WTC11 (cell line): ENCODE results near the gene AUP1. TPM values are rescaled to one million over a fixed set of nuclear protein-coding genes. Genes with fewer than 3 reads are reported as not detected.
A peak's percentile ranks its signal among the peaks of the same experiment; 100 is the strongest.
"Not testable (repeated sequence)": the region's sequence is repeated elsewhere in the genome, so short reads cannot be mapped to it uniquely, and the experiment has no call there.

ENCODE experiments used
- ATAC-seq: fragments of 200-7000 bp; cut with Tn5 transposase; 2 replicates; pipeline ENCODE4 v1.10.0; 2021; ENCODE audit warnings: mild to moderate bottlenecking, moderate library complexity
- CTCF ChIA-PET: fragments of 300-600 bp; sonication (Branson Sonifier 250); formaldehyde crosslinking; loops from one replicate; lab custom pipeline; 2021; ENCODE audit warnings: antibody characterized with exemption; lab: Charles Lee
- POLR2A ChIA-PET: fragments of 350-600 bp; sonication (Branson Sonifier 250); formaldehyde crosslinking; loops from one replicate; lab custom pipeline; 2021; ENCODE audit warnings: antibody characterized with exemption; lab: Charles Lee
- DNase-seq: peaks from one replicate; pipeline ENCODE4 v3.0.0; 2021; ENCODE audit warnings: low spot score
- H3K27ac Mint-ChIP-seq: 2 replicates; pipeline ENCODE4 v1.8.0; 2021; ENCODE audit warnings: mixed read lengths
- H3K27me3 Mint-ChIP-seq: 2 replicates; pipeline ENCODE4 v1.8.0; 2021; ENCODE audit warnings: low read depth, mild to moderate bottlenecking, moderate library complexity, mixed read lengths
- H3K36me3 Mint-ChIP-seq: 2 replicates; pipeline ENCODE4 v1.8.0; 2021; ENCODE audit warnings: mixed read lengths
- H3K4me1 Mint-ChIP-seq: 2 replicates; pipeline ENCODE4 v1.8.0; 2022; ENCODE audit warnings: mixed read lengths
- H3K4me3 Mint-ChIP-seq: 2 replicates; pipeline ENCODE4 v1.8.0; 2021; ENCODE audit warnings: mild to moderate bottlenecking, moderate library complexity, mixed read lengths
- H3K9me3 Mint-ChIP-seq: 2 replicates; pipeline ENCODE4 v1.8.0; 2021; ENCODE audit warnings: mixed read lengths
- ARID4B ChIP-seq: sonication (generic); formaldehyde crosslinking; IDR thresholded peaks from 2 replicates; pipeline ENCODE4 v1.8.0; 2023; ENCODE audit warnings: missing genetic modification reagents, mild to moderate bottlenecking, borderline replicate concordance
- CREM ChIP-seq: sonication (generic); formaldehyde crosslinking; IDR thresholded peaks from 2 replicates; pipeline ENCODE4 v1.8.1; 2022; ENCODE audit warnings: mild to moderate bottlenecking, missing genetic modification reagents, moderate library complexity
- FOXJ3 ChIP-seq: sonication (generic); formaldehyde crosslinking; IDR thresholded peaks from 2 replicates; pipeline ENCODE4 v1.9.0; 2021; ENCODE audit warnings: missing genetic modification reagents, mild to moderate bottlenecking, borderline replicate concordance
- FOXK1 ChIP-seq: sonication (generic); formaldehyde crosslinking; IDR thresholded peaks from 2 replicates; pipeline ENCODE4 v1.8.0; 2022; ENCODE audit warnings: mild to moderate bottlenecking, moderate library complexity, missing genetic modification reagents
- FOXP1 ChIP-seq: sonication (generic); formaldehyde crosslinking; IDR thresholded peaks from 2 replicates; pipeline ENCODE4 v1.8.0; 2022; ENCODE audit warnings: missing genetic modification reagents, mild to moderate bottlenecking, moderate library complexity, borderline replicate concordance
- GABPB1 ChIP-seq: sonication (generic); formaldehyde crosslinking; IDR thresholded peaks from 2 replicates; pipeline ENCODE4 v1.8.1; 2023; ENCODE audit warnings: mild to moderate bottlenecking, missing genetic modification reagents
- GRHL2 ChIP-seq: fragments of 250-450 bp; sonication (Bioruptor Pico); IDR thresholded peaks from 2 replicates; pipeline ENCODE4 v1.8.0; 2022; ENCODE audit warnings: mild to moderate bottlenecking, moderate library complexity; ENCODE audit not compliant: insufficient replicate concordance, severe bottlenecking
- GTF2I ChIP-seq: fragments of 250-450 bp; sonication (Bioruptor Pico); conservative IDR thresholded peaks from 2 replicates; pipeline ENCODE4 v1.4.0; 2021; ENCODE audit warnings: mild to moderate bottlenecking
- NFE2L1 ChIP-seq: sonication (generic); formaldehyde crosslinking; IDR thresholded peaks from 2 replicates; pipeline ENCODE4 v1.8.1; 2023; ENCODE audit warnings: missing genetic modification reagents
- NFYB ChIP-seq: sonication (generic); formaldehyde crosslinking; conservative IDR thresholded peaks from 2 replicates; pipeline ENCODE4 v1.8.0; 2022; ENCODE audit warnings: low read depth, missing genetic modification reagents
- NR3C1 ChIP-seq: sonication (generic); formaldehyde crosslinking; conservative IDR thresholded peaks from 2 replicates; pipeline ENCODE4 v1.8.1; 2023; ENCODE audit warnings: low read depth, mild to moderate bottlenecking, missing genetic modification reagents
- PRDM15 ChIP-seq: sonication (generic); formaldehyde crosslinking; IDR thresholded peaks from 2 replicates; pipeline ENCODE4 v1.8.0; 2022; ENCODE audit warnings: missing genetic modification reagents
- SP1 ChIP-seq: sonication (generic); formaldehyde crosslinking; conservative IDR thresholded peaks from 2 replicates; pipeline ENCODE4 v1.8.1; 2022; ENCODE audit warnings: missing genetic modification reagents
- TEAD1 ChIP-seq: sonication (generic); formaldehyde crosslinking; IDR thresholded peaks from 2 replicates; pipeline ENCODE4 v1.8.0; 2022; ENCODE audit warnings: mild to moderate bottlenecking, missing genetic modification reagents
- TP53 ChIP-seq: sonication (generic); formaldehyde crosslinking; IDR thresholded peaks from 2 replicates; pipeline ENCODE4 v1.8.1; 2023; ENCODE audit warnings: mild to moderate bottlenecking, missing genetic modification reagents
- ZMAT4 ChIP-seq: fragments of 250-450 bp; sonication (Bioruptor Pico); IDR thresholded peaks from 2 replicates; pipeline ENCODE4 v1.9.0; 2021; ENCODE audit warnings: mild to moderate bottlenecking
- ZNF121 ChIP-seq: sonication (generic); formaldehyde crosslinking; IDR thresholded peaks from 2 replicates; pipeline ENCODE4 v1.8.0; 2023; ENCODE audit warnings: missing genetic modification reagents
- ZNF232 ChIP-seq: sonication (generic); formaldehyde crosslinking; IDR thresholded peaks from 2 replicates; pipeline ENCODE4 v1.8.0; 2022; ENCODE audit warnings: mild to moderate bottlenecking, missing genetic modification reagents
- ZNF512 ChIP-seq: sonication (generic); formaldehyde crosslinking; IDR thresholded peaks from 2 replicates; pipeline ENCODE4 v1.8.1; 2022; ENCODE audit warnings: missing genetic modification reagents, borderline replicate concordance
- ZSCAN18 ChIP-seq: fragments of 250-450 bp; sonication (Bioruptor Pico); IDR thresholded peaks from 2 replicates; pipeline ENCODE4 v2.1.2; 2022; ENCODE audit warnings: mild to moderate bottlenecking, moderate library complexity
- total RNA-seq: library from RNA; stranded (reverse); gene quantifications from 3 replicates; pipeline ENCODE4 v1.2.3, GENCODE V29; 2021

The AUP1 gene
- total RNA-seq, 1 experiment from 2014 or later: 84.9 TPM

- Mint-ChIP-seq H3K36me3 (peaks cover 22% of the 10 kb centered on the region), H3K4me1 (peaks cover 10% of the 10 kb centered on the region), H3K27ac (peak overlapping the region; percentile 100), H3K4me3 (peak overlapping the region; percentile 100)
- ChIA-PET POLR2A (interaction anchor here (0.7 to 2.2 kb wide), 5 partner anchors 10 to 43 kb away, joined by 3 to 13 read pairs (median 4); partner anchors contain the start of gene WBP1), CTCF (interaction anchor here (1.0 to 4.6 kb wide), 18 partner anchors 10 to 148 kb away, joined by 3 to 43 read pairs (median 8); partner anchors contain the start of genes AUP1, DQX1, HTRA2 and INO80B)
- not testable (repeated sequence) for H3K9me3 Mint-ChIP-seq, DNase-seq, ATAC-seq, H3K27me3 Mint-ChIP-seq
- TF ChIP-seq GTF2I (peak; percentile 81; the same call in 1 of the 2 replicates), ZNF121 (CRISPR knock-in tag) (peak; percentile 77; the same call in 1 of the 2 replicates)
These were observed 45.8 kb downstream of the AUP1 start for GRCh38 chr2:74483675-74484164.

GRCh38 chr2:74482801-74483674, 46.5 kb downstream of the AUP1 start, which contains the start of the genes CCDC142 and TTC31:
Gene CCDC142 (minus strand): TSS chr2:74482998. CDS start chr2:74482837, 161 bp downstream.
Gene TTC31 (plus strand): TSS chr2:74483081. CDS start chr2:74483096, 15 bp downstream.
- no peaks in the 10 kb centered on the region for H3K9me3 Mint-ChIP-seq
- peak; percentile 91 for ATAC-seq
- peaks cover 10% of the 10 kb centered on the region for H3K4me1 Mint-ChIP-seq
- ChIA-PET POLR2A (interaction anchor here (0.6 to 2.2 kb wide), 9 partner anchors 11 to 162 kb away, joined by 3 to 13 read pairs (median 4); partner anchors contain the start of genes C2orf81, DQX1, LBX2 and MRPL53), CTCF (interaction anchor here (0.8 to 4.6 kb wide), 26 partner anchors 10 to 192 kb away, joined by 3 to 43 read pairs (median 6); partner anchors contain the start of genes AUP1, DQX1, HTRA2 and INO80B)
- peak within 1 kb of the TSS; percentile 100 for H3K4me3 Mint-ChIP-seq
- DNase-seq: peak; percentile 96
- H3K27me3 Mint-ChIP-seq: no peaks in the 10 kb centered on the region
- H3K36me3 Mint-ChIP-seq: peaks cover 22% of the 10 kb centered on the region
- H3K27ac Mint-ChIP-seq: peak within 1 kb of the TSS; percentile 100
- TF ChIP-seq PRDM15: peak; percentile 56; the same call in 1 of the 2 replicates
- no peak; the same call in 1 of the 2 replicates for TF ChIP-seq FOXP1 (CRISPR knock-in tag)
- peak; percentile 85 for TF ChIP-seq SP1 (CRISPR knock-in tag)
- no peak for TF ChIP-seq GRHL2 (CRISPR knock-in tag)
- TF ChIP-seq ZNF232 (CRISPR knock-in tag): peak; percentile 14; the same call in 1 of the 2 replicates
- no peak for TF ChIP-seq NR3C1 (CRISPR knock-in tag)
- peak; percentile 77 for TF ChIP-seq FOXK1
- TF ChIP-seq ZNF512 (CRISPR knock-in tag): no peak
- TF ChIP-seq NFE2L1 (CRISPR knock-in tag): 0 out of 2 replicates have a peak, but pooled peaks have one; percentile 61
- TF ChIP-seq FOXJ3: no peak
- no peak for TF ChIP-seq ZSCAN18
- no peak; the same call in 1 of the 2 replicates for TF ChIP-seq CREM (CRISPR knock-in tag)
- no peak for TF ChIP-seq NFYB
- TF ChIP-seq GABPB1: peak; percentile 79
- TF ChIP-seq TP53 (CRISPR knock-in tag): no peak
- TF ChIP-seq ZMAT4 (CRISPR knock-in tag): no peak
- 0 out of 2 replicates have a peak, but pooled peaks have one; percentile 14 for TF ChIP-seq TEAD1 (CRISPR knock-in tag)
- peak; percentile 3; the same call in 1 of the 2 replicates for TF ChIP-seq ARID4B (CRISPR knock-in tag)
- no peak for TF ChIP-seq GTF2I
